K562 (cell line): ENCODE measurements around the gene MRPL40. TPM values are rescaled to one million over a fixed set of nuclear protein-coding genes. Genes with fewer than 3 reads are reported as not detected.

Experiments
- CHD2 ChIP-seq: IDR thresholded peaks from 2 replicates; pipeline ENCODE4 v1.6.1; 2011; ENCODE audit warnings: low read depth, low read length
- ETV1 ChIP-seq: fragments of 450-650 bp; conservative IDR thresholded peaks from 2 replicates; pipeline ENCODE4 v1.6.1; 2016; ENCODE audit warnings: missing genetic modification characterization, control low read depth, low read depth, missing compliant biosample characterization
- HNRNPH1 ChIP-seq: fragments of 200-400 bp; formaldehyde crosslinking; optimal IDR thresholded peaks from 2 replicates; pipeline ENCODE3; 2017; ENCODE audit warnings: low read depth, mild to moderate bottlenecking, low read length, moderate library complexity
- HNRNPL ChIP-seq: fragments of 200-400 bp; formaldehyde crosslinking; IDR thresholded peaks from 2 replicates; pipeline ENCODE4 v1.6.1; 2017; ENCODE audit warnings: low read depth, mild to moderate bottlenecking, low read length
- NCOA2 ChIP-seq, 2 experiments: fragments of 450-650 bp; IDR thresholded peaks; 2 replicates each; pipeline ENCODE4 v1.6.1; 2018; ENCODE audit warnings: mild to moderate bottlenecking in 2 of 2, moderate library complexity in 1 of 2; ENCODE audit not compliant: partially characterized antibody in 2 of 2
- NR2F6 ChIP-seq: fragments of 450-650 bp; formaldehyde crosslinking; IDR thresholded peaks from 2 replicates; pipeline ENCODE4 v1.4.0; 2020; ENCODE audit warnings: mild to moderate bottlenecking
- PRPF4 ChIP-seq: fragments of 200-400 bp; formaldehyde crosslinking; IDR thresholded peaks from one replicate; pipeline ENCODE4 v1.6.1; 2017; ENCODE audit warnings: low read length, low read depth, mild to moderate bottlenecking; ENCODE audit not compliant: insufficient read depth, poor library complexity, severe bottlenecking
- RB1 ChIP-seq: fragments of 450-650 bp; IDR thresholded peaks from 2 replicates; pipeline ENCODE4 v1.6.1; 2017; ENCODE audit warnings: low read depth, mild to moderate bottlenecking
- RBM15 ChIP-seq: fragments of 200-400 bp; formaldehyde crosslinking; IDR thresholded peaks from 2 replicates; pipeline ENCODE4 v1.6.1; 2018; ENCODE audit warnings: mild to moderate bottlenecking, low read length, moderate library complexity; ENCODE audit not compliant: insufficient read depth
- SLC30A9 ChIP-seq: fragments of 250-450 bp; sonication (Bioruptor Pico); IDR thresholded peaks from 2 replicates; pipeline ENCODE4 v1.8.0; 2022; ENCODE audit warnings: mild to moderate bottlenecking, moderate library complexity
- SMARCA4 ChIP-seq: fragments of 450-650 bp; IDR thresholded peaks from 2 replicates; pipeline ENCODE4 v1.6.1; 2016
- SOX6 ChIP-seq: fragments of 450-650 bp; IDR thresholded peaks from 2 replicates; pipeline ENCODE4 v1.6.1; 2014; ENCODE audit warnings: mild to moderate bottlenecking
- SRSF9 ChIP-seq: fragments of 200-400 bp; formaldehyde crosslinking; IDR thresholded peaks from 2 replicates; pipeline ENCODE4 v1.6.1; 2017; ENCODE audit warnings: low read depth, low read length, borderline replicate concordance
- STAT5A ChIP-seq: IDR thresholded peaks from 2 replicates; pipeline ENCODE4 v1.6.1; 2012; ENCODE audit warnings: low read length, inconsistent platforms, borderline replicate concordance
- TCF7 ChIP-seq: sonication (generic); IDR thresholded peaks from 2 replicates; pipeline ENCODE4 v1.6.1; 2016; ENCODE audit warnings: antibody characterized with exemption, borderline replicate concordance
- TCF7L2 ChIP-seq: fragments of 150-350 bp; IDR thresholded peaks from 2 replicates; pipeline ENCODE4 v1.6.1; 2016; ENCODE audit warnings: low read depth, mild to moderate bottlenecking, low read length, moderate library complexity
- ZNF239 ChIP-seq: fragments of 250-450 bp; sonication (Bioruptor Pico); IDR thresholded peaks from 2 replicates; pipeline ENCODE4 v1.4.0; 2020; ENCODE audit warnings: mild to moderate bottlenecking
- ZNF444 ChIP-seq: fragments of 250-450 bp; sonication (Bioruptor Pico); IDR thresholded peaks from 2 replicates; pipeline ENCODE4 v1.4.0; 2020; ENCODE audit warnings: mild to moderate bottlenecking, moderate library complexity
- ZNF584 ChIP-seq: fragments of 200-800 bp; sonication (Bioruptor generic); IDR thresholded peaks from 2 replicates; pipeline ENCODE4 v1.6.1; 2016; ENCODE audit warnings: low read depth, mild to moderate bottlenecking, missing genetic modification characterization, missing compliant biosample characterization
- ZNF668 ChIP-seq: fragments of 250-450 bp; sonication (Bioruptor Pico); IDR thresholded peaks from 2 replicates; pipeline ENCODE4 v1.8.0; 2022; ENCODE audit warnings: mild to moderate bottlenecking, inconsistent platforms
- ZNF695 ChIP-seq: fragments of 450-650 bp; formaldehyde crosslinking; IDR thresholded peaks from 2 replicates; pipeline ENCODE4 v1.4.0; 2020; ENCODE audit warnings: mild to moderate bottlenecking, moderate library complexity
- polyA plus RNA-seq, 8 experiments: library from polyadenylated mRNA; depleted of rRNA in 4 of 8; stranded (reverse) in 5 of 8; unstranded in 3 of 8; fragments of >200 nt; fragmentation: Nextera tagmentation in 2 of 8; fragmentation: Illumina TruSeq in 1 of 8; extraction: Ambion mirVana in 2 of 8; extraction: Trizol in 1 of 8; gene quantifications; 2 replicates each; pipeline versions ENCODE4 v1.2.1 to v1.2.3, GENCODE V29; 2011 to 2014; ENCODE audit warnings: inconsistent platforms in 1 of 8, missing spikeins in 1 of 8
- total RNA-seq, 7 experiments: library from RNA; depleted of rRNA in 6 of 7; stranded (reverse); fragments of >200 nt in 6 of 7; fragmentation: Illumina TruSeq in 2 of 7; extraction: Trizol in 2 of 7; gene quantifications; 2 replicates each; pipeline versions ENCODE4 v1.2.1 to v1.2.3, GENCODE V29; 2011 to 2021; ENCODE audit warnings: low replicate concordance in 1 of 7
- TF ChIP-seq, protein P1 (sequence below): fragments of 250-450 bp; sonication (Bioruptor Pico); IDR thresholded peaks from 2 replicates; pipeline ENCODE4 v1.4.0; 2020; ENCODE audit warnings: borderline replicate concordance
- TF ChIP-seq, protein P2 (sequence below): sonication (generic); formaldehyde crosslinking; IDR thresholded peaks from 2 replicates; pipeline ENCODE4 v1.8.1; 2023; ENCODE audit warnings: mild to moderate bottlenecking, missing genetic modification reagents
- TF ChIP-seq, protein P3 (sequence below): fragments of 450-650 bp; formaldehyde crosslinking; IDR thresholded peaks from 2 replicates; pipeline ENCODE4 v1.4.0; 2020; ENCODE audit warnings: mild to moderate bottlenecking, moderate library complexity
- TF ChIP-seq, protein P4 (sequence below): sonication (generic); IDR thresholded peaks from 2 replicates; pipeline ENCODE4 v1.6.1; 2016
- TF ChIP-seq, protein P5 (sequence below): fragments of 250-450 bp; sonication (Bioruptor Pico); IDR thresholded peaks from 2 replicates; pipeline ENCODE4 v1.8.0; 2022; ENCODE audit warnings: moderate library complexity, mild to moderate bottlenecking, inconsistent platforms

The MRPL40 gene
- total and polyA plus RNA-seq, 9 of the 15 experiments (the other 6 are each of a cell fraction or from before 2014, with no cell fraction given) = 132 to 652 (median 208) TPM

DNA sequence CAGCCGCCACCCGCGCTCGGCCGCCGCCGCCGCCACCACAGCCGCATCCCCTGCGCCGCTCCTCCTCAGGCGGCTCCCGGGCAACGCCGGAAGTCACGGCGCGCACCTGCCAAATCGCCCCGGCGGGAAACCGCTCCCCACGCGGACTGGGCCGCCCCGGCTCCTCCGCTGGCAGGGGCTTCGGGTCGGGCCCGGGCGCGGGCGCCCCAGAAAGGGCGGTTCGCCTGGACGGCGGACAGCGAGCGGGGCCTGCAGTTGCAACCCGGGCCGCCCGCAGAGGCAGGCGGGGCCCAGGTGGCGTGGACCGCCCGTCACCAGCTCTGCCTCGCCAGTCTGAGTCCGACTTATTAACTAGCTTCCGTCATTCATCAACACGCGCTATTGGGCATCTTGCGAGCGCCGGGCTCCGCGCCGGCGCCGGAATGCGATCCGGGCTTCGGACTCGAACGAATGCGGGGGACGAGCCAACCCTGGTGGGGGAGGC lies 654 bp upstream of the MRPL40 start, which contains the start of gene HIRA (continued):
- TF ChIP-seq NCOA2 (IDR thresholded peaks at IDR 0.05; ENCODE audit: partially characterized antibody in 2 of 2) (no peak), HNRNPL (peak; percentile 40), ZNF668 (CRISPR knock-in tag) (no peak), SMARCA4 (no peak), TCF7 (no peak), SLC30A9 (CRISPR knock-in tag) (peak; percentile 83; the same call in 1 of the 2 replicates), SRSF9 (no peak), ZNF695 (0 out of 2 replicates have a peak, but pooled peaks have one; percentile 4), PRPF4 (no peak), ZNF444 (CRISPR knock-in tag) (no peak), STAT5A (no peak), SOX6 (no peak), HNRNPH1 (no peak), NR2F6 (0 out of 2 replicates have a peak, but pooled peaks have one; percentile 35), CHD2 (peak; percentile 63), ZNF584 (CRISPR knock-in tag) (no peak), RBM15 (peak; percentile 63; the same call in 1 of the 2 replicates), ZNF239 (CRISPR knock-in tag) (peak; percentile 75), RB1 (no peak), TCF7L2 (peak; percentile 61), ETV1 (peak; percentile 63)
- TF ChIP-seq, protein P1, sequence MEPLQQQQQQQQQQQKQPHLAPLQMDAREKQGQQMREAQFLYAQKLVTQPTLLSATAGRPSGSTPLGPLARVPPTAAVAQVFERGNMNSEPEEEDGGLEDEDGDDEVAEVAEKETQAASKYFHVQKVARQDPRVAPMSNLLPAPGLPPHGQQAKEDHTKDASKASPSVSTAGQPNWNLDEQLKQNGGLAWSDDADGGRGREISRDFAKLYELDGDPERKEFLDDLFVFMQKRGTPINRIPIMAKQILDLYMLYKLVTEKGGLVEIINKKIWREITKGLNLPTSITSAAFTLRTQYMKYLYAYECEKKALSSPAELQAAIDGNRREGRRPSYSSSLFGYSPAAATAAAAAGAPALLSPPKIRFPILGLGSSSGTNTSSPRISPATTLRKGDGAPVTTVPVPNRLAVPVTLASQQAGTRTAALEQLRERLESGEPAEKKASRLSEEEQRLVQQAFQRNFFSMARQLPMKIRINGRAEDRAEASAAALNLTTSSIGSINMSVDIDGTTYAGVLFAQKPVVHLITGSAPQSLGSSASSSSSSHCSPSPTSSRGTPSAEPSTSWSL (CRISPR knock-in tag) = peak; percentile 86; the same call in 1 of the 2 replicates
- TF ChIP-seq, protein P2, sequence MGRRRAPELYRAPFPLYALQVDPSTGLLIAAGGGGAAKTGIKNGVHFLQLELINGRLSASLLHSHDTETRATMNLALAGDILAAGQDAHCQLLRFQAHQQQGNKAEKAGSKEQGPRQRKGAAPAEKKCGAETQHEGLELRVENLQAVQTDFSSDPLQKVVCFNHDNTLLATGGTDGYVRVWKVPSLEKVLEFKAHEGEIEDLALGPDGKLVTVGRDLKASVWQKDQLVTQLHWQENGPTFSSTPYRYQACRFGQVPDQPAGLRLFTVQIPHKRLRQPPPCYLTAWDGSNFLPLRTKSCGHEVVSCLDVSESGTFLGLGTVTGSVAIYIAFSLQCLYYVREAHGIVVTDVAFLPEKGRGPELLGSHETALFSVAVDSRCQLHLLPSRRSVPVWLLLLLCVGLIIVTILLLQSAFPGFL = no peak
- TF ChIP-seq, protein P3, sequence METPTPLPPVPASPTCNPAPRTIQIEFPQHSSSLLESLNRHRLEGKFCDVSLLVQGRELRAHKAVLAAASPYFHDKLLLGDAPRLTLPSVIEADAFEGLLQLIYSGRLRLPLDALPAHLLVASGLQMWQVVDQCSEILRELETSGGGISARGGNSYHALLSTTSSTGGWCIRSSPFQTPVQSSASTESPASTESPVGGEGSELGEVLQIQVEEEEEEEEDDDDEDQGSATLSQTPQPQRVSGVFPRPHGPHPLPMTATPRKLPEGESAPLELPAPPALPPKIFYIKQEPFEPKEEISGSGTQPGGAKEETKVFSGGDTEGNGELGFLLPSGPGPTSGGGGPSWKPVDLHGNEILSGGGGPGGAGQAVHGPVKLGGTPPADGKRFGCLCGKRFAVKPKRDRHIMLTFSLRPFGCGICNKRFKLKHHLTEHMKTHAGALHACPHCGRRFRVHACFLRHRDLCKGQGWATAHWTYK (CRISPR knock-in tag) = peak; percentile 85
- TF ChIP-seq, protein P4, sequence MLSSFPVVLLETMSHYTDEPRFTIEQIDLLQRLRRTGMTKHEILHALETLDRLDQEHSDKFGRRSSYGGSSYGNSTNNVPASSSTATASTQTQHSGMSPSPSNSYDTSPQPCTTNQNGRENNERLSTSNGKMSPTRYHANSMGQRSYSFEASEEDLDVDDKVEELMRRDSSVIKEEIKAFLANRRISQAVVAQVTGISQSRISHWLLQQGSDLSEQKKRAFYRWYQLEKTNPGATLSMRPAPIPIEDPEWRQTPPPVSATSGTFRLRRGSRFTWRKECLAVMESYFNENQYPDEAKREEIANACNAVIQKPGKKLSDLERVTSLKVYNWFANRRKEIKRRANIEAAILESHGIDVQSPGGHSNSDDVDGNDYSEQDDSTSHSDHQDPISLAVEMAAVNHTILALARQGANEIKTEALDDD = no peak
- TF ChIP-seq, protein P5, sequence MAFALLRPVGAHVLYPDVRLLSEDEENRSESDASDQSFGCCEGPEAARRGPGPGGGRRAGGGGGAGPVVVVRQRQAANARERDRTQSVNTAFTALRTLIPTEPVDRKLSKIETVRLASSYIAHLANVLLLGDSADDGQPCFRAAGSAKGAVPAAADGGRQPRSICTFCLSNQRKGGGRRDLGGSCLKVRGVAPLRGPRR = peak; percentile 75; the same call in 1 of the 2 replicates
